H9 (cell line): ENCODE measurements around the gene TCEA2. TPM values are rescaled to one million over a fixed set of nuclear protein-coding genes. Genes with fewer than 3 reads are reported as not detected.

Source experiments
- DNase-seq: peaks from one replicate; pipeline ENCODE4 v3.0.0-alpha.2; 2017
- H2AFZ ChIP-seq: one replicate; pipeline ENCODE4 v1.6.1; 2013; ENCODE audit warnings: mild to moderate bottlenecking, low read length, control low read depth, moderate library complexity
- H2AK5ac ChIP-seq: 2 replicates; pipeline ENCODE4 v1.6.1; 2013; ENCODE audit warnings: low read length, control low read depth, mixed read lengths; ENCODE audit not compliant: insufficient read length
- H2BK120ac ChIP-seq: one replicate; pipeline ENCODE4 v1.6.1; 2013; ENCODE audit warnings: low read depth, mild to moderate bottlenecking, low read length, control low read depth, inconsistent platforms; ENCODE audit not compliant: poor library complexity, severe bottlenecking
- H2BK12ac ChIP-seq: 2 replicates; pipeline ENCODE4 v1.6.1; 2013; ENCODE audit warnings: low read length, control low read depth, mixed read lengths, low read depth; ENCODE audit not compliant: insufficient read length
- H2BK15ac ChIP-seq: 2 replicates; pipeline ENCODE4 v1.6.1; 2013; ENCODE audit warnings: low read depth, low read length, control low read depth
- H2BK20ac ChIP-seq: one replicate; pipeline ENCODE4 v1.6.1; 2013; ENCODE audit warnings: low read depth, mild to moderate bottlenecking, low read length, control low read depth, inconsistent platforms; ENCODE audit not compliant: poor library complexity, severe bottlenecking
- H2BK5ac ChIP-seq: 2 replicates; pipeline ENCODE4 v1.6.1; 2013; ENCODE audit warnings: low read length, control low read depth, mixed read lengths; ENCODE audit not compliant: insufficient read length
- H3K14ac ChIP-seq: 2 replicates; pipeline ENCODE4 v1.6.1; 2013; ENCODE audit warnings: low read length, control low read depth; ENCODE audit not compliant: insufficient read depth
- H3K18ac ChIP-seq: 2 replicates; pipeline ENCODE4 v1.6.1; 2013; ENCODE audit warnings: low read depth, mild to moderate bottlenecking, mixed read lengths, low read length, control low read depth; ENCODE audit not compliant: insufficient read length
- H3K23ac ChIP-seq: 2 replicates; pipeline ENCODE4 v1.6.1; 2013; ENCODE audit warnings: low read length, control low read depth, mixed read lengths, low read depth; ENCODE audit not compliant: insufficient read length
- H3K23me2 ChIP-seq: 2 replicates; pipeline ENCODE4 v1.6.1; 2013; ENCODE audit warnings: low read depth, mild to moderate bottlenecking, mixed read lengths, low read length, control low read depth; ENCODE audit not compliant: insufficient read length, poor library complexity, severe bottlenecking
- H3K27ac ChIP-seq: 2 replicates; pipeline ENCODE4 v1.5.1; 2013; ENCODE audit warnings: low read length, control low read depth, mixed read lengths, low read depth; ENCODE audit not compliant: insufficient read length
- H3K27me3 ChIP-seq: 2 replicates; pipeline ENCODE4 v1.6.1; 2013; ENCODE audit warnings: low read length, control low read depth, inconsistent platforms; ENCODE audit not compliant: insufficient read depth
- H3K4ac ChIP-seq: 2 replicates; pipeline ENCODE4 v1.6.1; 2013; ENCODE audit warnings: low read depth, mild to moderate bottlenecking, control low read depth, inconsistent platforms, low read length, moderate library complexity
- H3K4me1 ChIP-seq: 2 replicates; pipeline ENCODE4 v1.6.1; 2013; ENCODE audit warnings: low read length, control low read depth, inconsistent platforms; ENCODE audit not compliant: insufficient read depth
- H3K4me2 ChIP-seq: 2 replicates; pipeline ENCODE4 v1.6.1; 2013; ENCODE audit warnings: low read length, control low read depth, mixed read lengths; ENCODE audit not compliant: insufficient read length, insufficient read depth
- H3K56ac ChIP-seq: 2 replicates; pipeline ENCODE4 v1.6.1; 2013; ENCODE audit warnings: low read depth, mild to moderate bottlenecking, mixed read lengths, low read length, control low read depth; ENCODE audit not compliant: insufficient read length
- H3K79me1 ChIP-seq: 2 replicates; pipeline ENCODE4 v1.6.1; 2013; ENCODE audit warnings: low read depth, mild to moderate bottlenecking, moderate library complexity, low read length, control low read depth, inconsistent platforms; ENCODE audit not compliant: insufficient read depth, poor library complexity, severe bottlenecking
- H3K79me2 ChIP-seq: 2 replicates; pipeline ENCODE4 v1.6.1; 2013; ENCODE audit warnings: low read length, control low read depth, inconsistent platforms; ENCODE audit not compliant: insufficient read depth
- H3K9ac ChIP-seq: 2 replicates; pipeline ENCODE4 v1.6.1; 2013; ENCODE audit warnings: low read length, control low read depth, mixed read lengths; ENCODE audit not compliant: insufficient read length; ENCODE audit errors: extremely low read depth
- H3K9me3 ChIP-seq: one replicate; pipeline ENCODE4 v1.6.1; 2013; ENCODE audit warnings: low read depth, low read length, inconsistent platforms; ENCODE audit not compliant: control insufficient read depth
- H3T11ph ChIP-seq: one replicate; pipeline ENCODE4 v1.6.1; 2013; ENCODE audit warnings: mild to moderate bottlenecking, low read length, control low read depth, inconsistent platforms
- H4K20me1 ChIP-seq: one replicate; pipeline ENCODE4 v1.6.1; 2013; ENCODE audit not compliant: control insufficient read depth, insufficient read length, insufficient read depth
- H4K5ac ChIP-seq: 2 replicates; pipeline ENCODE4 v1.6.1; 2013; ENCODE audit warnings: low read depth, mild to moderate bottlenecking, mixed read lengths, low read length, control low read depth; ENCODE audit not compliant: insufficient read length
- H4K8ac ChIP-seq: replicated peaks from 2 replicates; pipeline ENCODE4 v1.6.1; 2013; ENCODE audit warnings: low read length, control low read depth, mixed read lengths, low read depth; ENCODE audit not compliant: insufficient read length
- H4K91ac ChIP-seq: 2 replicates; pipeline ENCODE4 v1.6.1; 2013; ENCODE audit warnings: low read depth, mild to moderate bottlenecking, moderate library complexity, mixed read lengths, low read length, control low read depth; ENCODE audit not compliant: insufficient read length
- H3K27ac Mint-ChIP-seq, 3 experiments: 2 replicates in 2 of 3; 3 replicates in 1 of 3; pipeline ENCODE4 v1.8.0; 2020 to 2021; ENCODE audit warnings: mixed read lengths in 3 of 3, mild to moderate bottlenecking in 1 of 3, moderate library complexity in 1 of 3
- H3K27me3 Mint-ChIP-seq: 2 replicates; pipeline ENCODE4 v1.8.0; 2021; ENCODE audit warnings: low read depth, mild to moderate bottlenecking, moderate library complexity, mixed read lengths
- H3K36me3 Mint-ChIP-seq, 3 experiments: 2 replicates in 2 of 3; 3 replicates in 1 of 3; pipeline ENCODE4 v1.8.0; 2020 to 2021; ENCODE audit warnings: low read depth in 3 of 3, mixed read lengths in 3 of 3; ENCODE audit not compliant: insufficient read depth in 1 of 3
- H3K4me1 Mint-ChIP-seq, 2 experiments: 2 replicates each; pipeline ENCODE4 v1.8.0; 2020; ENCODE audit warnings: mixed read lengths in 2 of 2
- H3K4me3 Mint-ChIP-seq, 2 experiments: 2 replicates in 1 of 2; 3 replicates in 1 of 2; pipeline ENCODE4 v1.8.0; 2020 to 2021; ENCODE audit warnings: mild to moderate bottlenecking in 2 of 2, mixed read lengths in 2 of 2, moderate library complexity in 1 of 2
- H3K9me3 Mint-ChIP-seq, 2 experiments: 2 replicates in 1 of 2; 3 replicates in 1 of 2; pipeline ENCODE4 v1.8.0; 2020; ENCODE audit warnings: mild to moderate bottlenecking in 2 of 2, mixed read lengths in 2 of 2, moderate library complexity in 1 of 2
- CTCF ChIP-seq: fragments of 200-600 bp; sonication (generic); conservative IDR thresholded peaks from 3 replicates; pipeline ENCODE4 v1.8.0; 2021; ENCODE audit warnings: antibody characterized with exemption, mild to moderate bottlenecking
- WGBS: extraction: QIAGEN DNeasy Blood & Tissue Kit; methylation state at CpG from one replicate; pipeline ENCODE4 v1.1.7; 2013; ENCODE audit warnings: missing lambda C conversion rate, low lambda C conversion rate, mixed read lengths; ENCODE audit not compliant: insufficient read length; ENCODE audit errors: extremely low coverage; 5-methylcytosine and 5-hydroxymethylcytosine counted together
- total RNA-seq: library from RNA; stranded (reverse); gene quantifications from 2 replicates; pipeline ENCODE4 v1.2.1, GENCODE V29; 2021

Gene TCEA2
- total RNA-seq, 1 experiment from 2014 or later: 51.7 TPM

- H3K27me3 ChIP-seq: no peaks in the 10 kb centered on the region
- no peak overlapping the region for H3K4me3 Mint-ChIP-seq
- H2AK5ac ChIP-seq: no peak overlapping the region
- no peak overlapping the region for H2BK20ac ChIP-seq
- no peaks in the 10 kb centered on the region for H3K9me3 Mint-ChIP-seq
- H3K23me2 ChIP-seq: no peaks in the 10 kb centered on the region
- H2BK120ac ChIP-seq: no peak overlapping the region
- no peak overlapping the region; the same call in 1 of the 2 replicates for H3K14ac ChIP-seq
- no peaks in the 10 kb centered on the region for H3K36me3 Mint-ChIP-seq
- no CpG with 5 or more reads among the region's 19 CpGs for WGBS
- H3K56ac ChIP-seq: no peak overlapping the region
- no peak overlapping the region for H3K18ac ChIP-seq
- H3K23ac ChIP-seq: no peak overlapping the region
- no peak overlapping the region for H2BK15ac ChIP-seq
- no peak overlapping the region for H3K9ac ChIP-seq
- no peak overlapping the region for H3K4me2 ChIP-seq
- H3K4me1 Mint-ChIP-seq: peaks cover 0 to 3% of the 10 kb centered on the region in 2 experiments; a peak in 2 of 4 replicates
- H2AFZ ChIP-seq: no peak overlapping the region
- TF ChIP-seq CTCF: no peak
- no peak overlapping the region for H3K4ac ChIP-seq
- H3K27ac ChIP-seq: no peak overlapping the region
- peaks cover 3% of the 10 kb centered on the region for H4K20me1 ChIP-seq
- peaks cover 9% of the 10 kb centered on the region for H3K27me3 Mint-ChIP-seq
- H3K9me3 ChIP-seq: no peaks in the 10 kb centered on the region
- no peak overlapping the region for H2BK12ac ChIP-seq
- no peaks in the 10 kb centered on the region for H3K4me1 ChIP-seq
- H4K8ac ChIP-seq: no peak overlapping the region
- no peak overlapping the region for H4K5ac ChIP-seq
- no peak overlapping the region for H2BK5ac ChIP-seq
- DNase-seq: no peak
- peak overlapping the region in 2 of 3 experiments; percentile 57 to 74; a peak in 2 of 7 replicates for H3K27ac Mint-ChIP-seq
- H3T11ph ChIP-seq: no peak overlapping the region
- H4K91ac ChIP-seq: no peak overlapping the region
- no peaks in the 10 kb centered on the region for H3K79me2 ChIP-seq
- no peaks in the 10 kb centered on the region for H3K79me1 ChIP-seq
These were observed 49.0 kb downstream of the TCEA2 start for GRCh38 chr20:64111841-64112641.
